ENCODE results near the gene TNN.
"Not testable (repeated sequence)": the region's sequence is repeated elsewhere in the genome, so short reads cannot be mapped to it uniquely, and the experiment has no call there.

Gene TNN

DNA sequence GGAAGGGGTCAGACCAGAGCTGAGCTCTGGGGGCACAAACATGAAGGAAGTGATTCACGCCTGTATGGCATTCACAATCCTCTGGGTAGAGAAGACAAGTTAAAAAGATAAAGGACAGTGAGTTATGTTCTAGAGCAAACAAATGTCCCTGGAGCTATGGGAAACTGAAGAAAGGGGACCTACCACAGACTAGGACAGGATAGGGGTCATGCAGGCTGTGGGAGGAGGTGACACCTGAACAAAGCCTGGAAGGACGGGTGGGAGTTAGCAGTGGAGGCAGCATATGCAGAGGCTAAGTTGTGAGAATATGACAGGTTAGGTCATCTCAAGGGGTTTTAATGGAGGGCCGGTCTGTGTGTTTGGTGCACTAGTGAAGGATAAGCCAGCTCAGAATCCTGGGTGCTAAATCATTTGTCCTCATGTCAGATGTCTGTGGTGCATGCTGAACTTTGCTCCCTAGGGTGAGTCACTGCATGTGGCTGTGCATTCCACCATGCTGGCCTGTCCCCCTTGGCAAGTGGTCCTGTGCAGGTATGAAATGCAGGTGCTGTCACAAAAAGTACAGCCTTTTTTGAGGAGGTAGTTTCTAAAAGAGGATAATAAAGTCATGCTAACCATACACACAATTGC is 28.5 kb downstream of the TNN start:
- TF ChIP-seq HDGF (IDR thresholded peaks at IDR 0.05; ENCODE audit: borderline replicate concordance) (no peak), SUZ12 (IDR thresholded peaks at IDR 0.05) (no peak), PKNOX1 (IDR thresholded peaks at IDR 0.05) (no peak), BHLHE40 (IDR thresholded peaks at IDR 0.05; ENCODE audit: borderline replicate concordance) (no peak), ELF4 (IDR thresholded peaks at IDR 0.05) (no peak), L3MBTL2 (conservative IDR thresholded peaks at IDR 0.05) (no peak), FOXK2 (IDR thresholded peaks at IDR 0.05) (no peak), LEF1 (IDR thresholded peaks at IDR 0.05; ENCODE audit: borderline replicate concordance) (no peak), ARNT (IDR thresholded peaks at IDR 0.05) (no peak), SP1 (IDR thresholded peaks at IDR 0.05) (no peak), ZNF384 (IDR thresholded peaks at IDR 0.05) (no peak), NFRKB (IDR thresholded peaks at IDR 0.05) (no peak), TARDBP (IDR thresholded peaks at IDR 0.05) (no peak), FOXA1 (IDR thresholded peaks at IDR 0.05) (no peak)
- ChIA-PET POLR2A (no interaction called here), CTCF (no interaction called here)
- no peak for DNase-seq (ENCODE audit: extremely low spot score)

GRCh38 chr1:175097361-175097760 is 29.7 kb downstream of the TNN start:
- POLR2A ChIA-PET: no interaction called here
- CTCF ChIA-PET: no interaction called here
- TF ChIP-seq TARDBP (IDR thresholded peaks at IDR 0.05): no peak
- TF ChIP-seq PKNOX1 (IDR thresholded peaks at IDR 0.05): no peak
- DNase-seq (ENCODE audit: extremely low spot score): no peak

DNA sequence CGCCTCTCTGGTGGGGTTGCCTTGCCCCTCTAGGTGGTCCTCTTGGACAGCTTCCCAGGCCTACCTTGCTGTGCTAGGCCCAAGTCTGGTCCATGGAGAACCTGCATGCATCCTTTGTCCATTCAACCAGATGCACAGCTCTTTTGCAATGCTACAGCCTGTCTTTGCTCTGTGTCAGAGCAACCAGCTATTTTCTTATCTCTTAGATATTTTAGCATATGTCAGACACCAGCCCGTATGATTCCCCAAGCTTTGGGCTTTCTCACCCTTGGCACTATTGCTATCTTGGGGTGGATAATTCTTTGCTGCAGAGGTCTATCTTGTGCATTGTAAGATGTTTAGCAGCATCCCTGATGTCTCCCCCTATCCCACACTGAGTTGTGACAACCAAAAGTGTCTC is 32.3 kb downstream of the TNN start:
- POLR2A ChIA-PET: no interaction called here

DNA sequence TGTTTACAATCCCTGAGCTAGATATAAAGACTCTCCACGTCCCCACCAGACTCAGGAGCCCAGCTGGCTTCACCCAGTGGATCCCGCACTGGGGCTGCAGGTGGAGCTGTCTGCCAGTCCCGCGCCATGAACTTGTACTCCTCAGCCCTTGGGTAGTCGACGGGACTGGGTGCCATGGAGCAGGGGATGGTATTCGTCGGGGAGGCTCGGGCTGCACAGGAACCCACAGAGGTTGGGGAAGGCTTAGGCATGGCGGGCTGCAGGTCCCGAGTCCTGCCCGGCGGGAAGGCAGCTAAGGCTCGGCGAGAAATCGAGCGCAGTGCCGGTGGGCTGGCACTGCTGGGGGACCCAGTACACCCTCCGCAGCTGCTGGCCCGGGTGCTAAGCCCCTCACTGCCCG is 34.5 kb downstream of the TNN start:
- DNase-seq (ENCODE audit: extremely low spot score); POLR2A ChIA-PET; CTCF ChIA-PET: not testable (repeated sequence)

More for the DNA sequence above, 32.3 kb downstream of the TNN start:
- TF ChIP-seq HDGF (IDR thresholded peaks at IDR 0.05; ENCODE audit: borderline replicate concordance) (no peak), SP1 (IDR thresholded peaks at IDR 0.05) (no peak), PKNOX1 (IDR thresholded peaks at IDR 0.05) (no peak), BHLHE40 (IDR thresholded peaks at IDR 0.05; ENCODE audit: borderline replicate concordance) (no peak), ARNT (IDR thresholded peaks at IDR 0.05) (no peak), ZNF384 (IDR thresholded peaks at IDR 0.05) (no peak), FOXK2 (IDR thresholded peaks at IDR 0.05) (no peak), TARDBP (IDR thresholded peaks at IDR 0.05) (no peak)
- CTCF ChIA-PET: no interaction called here
- DNase-seq (ENCODE audit: extremely low spot score): no peak

DNA sequence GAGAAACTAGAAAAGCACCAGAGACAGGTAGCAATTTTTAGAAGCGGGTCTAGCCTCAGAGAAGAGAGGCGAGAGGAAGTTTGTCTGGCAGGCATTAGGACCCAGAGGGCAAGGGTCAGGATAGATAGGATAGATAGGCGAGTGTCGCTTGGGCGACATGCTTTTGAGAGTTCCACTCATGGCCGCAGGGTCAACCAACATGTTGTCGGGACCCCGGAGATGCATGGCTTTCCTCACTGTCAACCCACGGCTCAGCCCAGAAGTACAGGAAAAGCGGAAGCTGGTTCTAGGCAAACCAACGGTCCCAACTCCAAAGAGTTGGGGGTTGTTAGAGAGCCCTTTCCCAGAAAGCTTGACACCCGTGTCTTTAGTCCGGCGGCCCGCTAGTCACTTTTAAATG is 38.9 kb downstream of the TNN start:
- CTCF ChIA-PET; POLR2A ChIA-PET; DNase-seq (ENCODE audit: extremely low spot score): not testable (repeated sequence)

GRCh38 chr1:175108331-175108820 is 40.7 kb downstream of the TNN start:
- POLR2A ChIA-PET; DNase-seq (ENCODE audit: extremely low spot score); CTCF ChIA-PET: not testable (repeated sequence)

- CTCF ChIA-PET: interaction anchor here (1.4 kb wide), 1 partner anchor 10 kb away, joined by 6 read pairs; no protein-coding TSS in a partner anchor
- no peak for DNase-seq (ENCODE audit: extremely low spot score)
- TF ChIP-seq ELF4 (IDR thresholded peaks at IDR 0.05): no peak
- TF ChIP-seq LEF1 (IDR thresholded peaks at IDR 0.05; ENCODE audit: borderline replicate concordance): no peak
- TF ChIP-seq HDGF (IDR thresholded peaks at IDR 0.05; ENCODE audit: borderline replicate concordance): no peak
- TF ChIP-seq TARDBP (IDR thresholded peaks at IDR 0.05): no peak
- no peak for TF ChIP-seq FOXK2 (IDR thresholded peaks at IDR 0.05)
- no peak for TF ChIP-seq L3MBTL2 (conservative IDR thresholded peaks at IDR 0.05)
- no peak for TF ChIP-seq CTBP1 (IDR thresholded peaks at IDR 0.05; ENCODE audit: borderline replicate concordance)
- no peak for TF ChIP-seq SUZ12 (IDR thresholded peaks at IDR 0.05)
- no peak for TF ChIP-seq SP1 (IDR thresholded peaks at IDR 0.05)
- TF ChIP-seq FOXA1 (IDR thresholded peaks at IDR 0.05): no peak
- no peak for TF ChIP-seq FOXM1 (IDR thresholded peaks at IDR 0.05; ENCODE audit: borderline replicate concordance)
- TF ChIP-seq NFRKB (IDR thresholded peaks at IDR 0.05): no peak
- no peak for TF ChIP-seq BHLHE40 (IDR thresholded peaks at IDR 0.05; ENCODE audit: borderline replicate concordance)
- TF ChIP-seq ARNT (IDR thresholded peaks at IDR 0.05): no peak
- no peak for TF ChIP-seq ZNF384 (IDR thresholded peaks at IDR 0.05)
- POLR2A ChIA-PET: interaction anchor here (2.1 kb wide), 1 partner anchor 92 kb away, joined by 7 read pairs; the partner anchor contains the start of gene MRPS14
Observed at GRCh38 chr1:175114996-175115395, 47.4 kb downstream of the TNN start.

Measured in HEK293T (cell line).